ENCODE measurements around the gene GRP. TPM values are rescaled to one million over a fixed set of nuclear protein-coding genes. Genes with fewer than 3 reads are reported as not detected.

Gene GRP
- total RNA-seq, 4 donors from 2014 or later: 0.67 to 8.6 (median 2.9) TPM; not detected in 1

DNA sequence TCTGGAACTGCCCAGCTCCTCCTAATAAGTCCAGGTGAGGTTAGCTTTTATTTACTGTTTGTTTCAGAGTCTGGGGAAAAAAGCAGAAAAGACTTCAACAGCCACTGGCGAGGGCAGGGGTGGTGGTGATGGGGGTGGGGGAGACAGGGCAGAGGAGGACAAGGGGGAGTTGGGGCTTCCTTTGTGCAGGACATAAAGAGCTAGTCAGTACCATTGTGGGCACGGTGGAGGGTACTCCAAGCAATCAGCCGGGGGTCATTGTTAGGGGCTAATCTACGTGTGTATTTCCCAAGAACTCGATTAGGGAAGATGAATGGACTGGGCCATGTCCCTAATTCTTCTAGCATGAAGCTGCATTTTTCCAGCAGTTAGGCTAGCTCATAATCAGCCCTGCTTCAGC is 56.1 kb downstream of the GRP start:
- intact Hi-C loops (cut with DNase I): no loop called here
- H3K9me3 ChIP-seq: no peaks in the 10 kb centered on the region
- H3K27me3 ChIP-seq: peaks cover 44% of the 10 kb centered on the region
- H3K27ac ChIP-seq: no peak overlapping the region
- TF ChIP-seq POLR2A (IDR thresholded peaks at IDR 0.05): no peak
- TF ChIP-seq, protein P1, sequence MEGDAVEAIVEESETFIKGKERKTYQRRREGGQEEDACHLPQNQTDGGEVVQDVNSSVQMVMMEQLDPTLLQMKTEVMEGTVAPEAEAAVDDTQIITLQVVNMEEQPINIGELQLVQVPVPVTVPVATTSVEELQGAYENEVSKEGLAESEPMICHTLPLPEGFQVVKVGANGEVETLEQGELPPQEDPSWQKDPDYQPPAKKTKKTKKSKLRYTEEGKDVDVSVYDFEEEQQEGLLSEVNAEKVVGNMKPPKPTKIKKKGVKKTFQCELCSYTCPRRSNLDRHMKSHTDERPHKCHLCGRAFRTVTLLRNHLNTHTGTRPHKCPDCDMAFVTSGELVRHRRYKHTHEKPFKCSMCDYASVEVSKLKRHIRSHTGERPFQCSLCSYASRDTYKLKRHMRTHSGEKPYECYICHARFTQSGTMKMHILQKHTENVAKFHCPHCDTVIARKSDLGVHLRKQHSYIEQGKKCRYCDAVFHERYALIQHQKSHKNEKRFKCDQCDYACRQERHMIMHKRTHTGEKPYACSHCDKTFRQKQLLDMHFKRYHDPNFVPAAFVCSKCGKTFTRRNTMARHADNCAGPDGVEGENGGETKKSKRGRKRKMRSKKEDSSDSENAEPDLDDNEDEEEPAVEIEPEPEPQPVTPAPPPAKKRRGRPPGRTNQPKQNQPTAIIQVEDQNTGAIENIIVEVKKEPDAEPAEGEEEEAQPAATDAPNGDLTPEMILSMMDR (IDR thresholded peaks at IDR 0.05): no peak
- peaks cover 10 to 23% of the 10 kb centered on the region in 2 donors for H3K4me1 ChIP-seq
- no peak overlapping the region for H3K4me3 ChIP-seq (replicated peaks in 1 of 3)
- H3K36me3 ChIP-seq: no peaks in the 10 kb centered on the region
- DNase-seq: no peak
- 33 to 39% methylated on average over 5 of the region's 5 CpGs for WGBS, 2 donors

GRCh38 chr18:59278793-59279192 is 58.8 kb downstream of the GRP start:
- peaks cover 1 to 5% of the 10 kb centered on the region in 2 donors for H3K4me1 ChIP-seq
- no peaks in the 10 kb centered on the region for H3K36me3 ChIP-seq
- TF ChIP-seq, protein P1 (IDR thresholded peaks at IDR 0.05): no peak
- no peak for TF ChIP-seq POLR2A (IDR thresholded peaks at IDR 0.05)
- DNase-seq: no peak
- intact Hi-C loops (cut with DNase I): no loop called here
- H3K4me3 ChIP-seq (replicated peaks in 1 of 3): no peak overlapping the region
- no peak overlapping the region for H3K27ac ChIP-seq
- peaks cover 26% of the 10 kb centered on the region for H3K27me3 ChIP-seq
- H3K9me3 ChIP-seq: no peaks in the 10 kb centered on the region
- 71 to 75% methylated on average over 5 of the region's 5 CpGs for WGBS, 2 donors

GRCh38 chr18:59279193-59279592 is 59.2 kb downstream of the GRP start:
- Histone ChIP-seq H3K4me1 (peaks cover 0 to 1% of the 10 kb centered on the region in 2 donors), H3K27ac (no peak overlapping the region), H3K27me3 (peaks cover 22% of the 10 kb centered on the region), H3K9me3 (no peaks in the 10 kb centered on the region), H3K36me3 (no peaks in the 10 kb centered on the region), H3K4me3 (replicated peaks in 1 of 3) (no peak overlapping the region)
- TF ChIP-seq, protein P1 (IDR thresholded peaks at IDR 0.05): no peak
- no peak for TF ChIP-seq POLR2A (IDR thresholded peaks at IDR 0.05)
- 66 to 75% methylated on average over 3 of the region's 3 CpGs for WGBS, 2 donors
- intact Hi-C loops (cut with DNase I): no loop called here
- no peak for DNase-seq

GRCh38 chr18:59279722-59280121 is 59.8 kb downstream of the GRP start:
- Histone ChIP-seq H3K27me3 (peaks cover 16% of the 10 kb centered on the region), H3K4me1 (no peaks in the 10 kb centered on the region), H3K4me3 (replicated peaks in 1 of 3) (no peak overlapping the region), H3K9me3 (no peaks in the 10 kb centered on the region), H3K27ac (no peak overlapping the region), H3K36me3 (no peaks in the 10 kb centered on the region)
- DNase-seq: no peak
- WGBS, 2 donors: 44 to 69% methylated on average over 1 of the region's 1 CpG
- TF ChIP-seq, protein P1 (IDR thresholded peaks at IDR 0.05): no peak
- TF ChIP-seq POLR2A (IDR thresholded peaks at IDR 0.05): no peak
- intact Hi-C loops (cut with DNase I): no loop called here

Other genes starting within 250 kb of the GRP start
- gene SEC11C, start 80.3 kb upstream of the GRP start, total RNA-seq: 100 to 1,000 TPM in 2 of 4 donors, 10 to 100 TPM in 2; 62.2 to 198 (median 118) TPM
- gene RAX, start 53.3 kb downstream of the GRP start, total RNA-seq: not detected
- gene CPLX4, start 98.5 kb downstream of the GRP start, total RNA-seq: not detected
- gene LMAN1, start 139.1 kb downstream of the GRP start, total RNA-seq: 100 to 1,000 TPM; 122 to 198 (median 170) TPM

Measured in thyroid gland (tissue), 4 donors.